Adipose tissue (tissue), 3 donors: ENCODE measurements around the gene GYS1. TPM values are rescaled to one million over a fixed set of nuclear protein-coding genes. Genes with fewer than 3 reads are reported as not detected.

ENCODE experiments used
- H3K27ac ChIP-seq: one replicate; pipeline ENCODE4 v1.5.1; 2013; ENCODE audit warnings: low read depth, low read length
- WGBS, 3 donors: extraction: QIAGEN DNeasy Blood & Tissue Kit; methylation state at CpG; one replicate each; pipeline ENCODE4 v1.1.7; 2013; 5-methylcytosine and 5-hydroxymethylcytosine counted together
- polyA plus RNA-seq, 3 donors: library from polyadenylated mRNA; stranded (reverse); fragments of 200-250 nt; gene quantifications; one replicate each; pipeline ENCODE4 v1.2.3, GENCODE V29; 2013
- donor health status: healthy with polysubstance abuse.
- donor health status: Bipolar disorder and iron deficiency.
- donor health status: healthy.

Gene GYS1
- polyA plus RNA-seq, 3 donors: 20.1 to 73.8 (median 31.2) TPM

DNA sequence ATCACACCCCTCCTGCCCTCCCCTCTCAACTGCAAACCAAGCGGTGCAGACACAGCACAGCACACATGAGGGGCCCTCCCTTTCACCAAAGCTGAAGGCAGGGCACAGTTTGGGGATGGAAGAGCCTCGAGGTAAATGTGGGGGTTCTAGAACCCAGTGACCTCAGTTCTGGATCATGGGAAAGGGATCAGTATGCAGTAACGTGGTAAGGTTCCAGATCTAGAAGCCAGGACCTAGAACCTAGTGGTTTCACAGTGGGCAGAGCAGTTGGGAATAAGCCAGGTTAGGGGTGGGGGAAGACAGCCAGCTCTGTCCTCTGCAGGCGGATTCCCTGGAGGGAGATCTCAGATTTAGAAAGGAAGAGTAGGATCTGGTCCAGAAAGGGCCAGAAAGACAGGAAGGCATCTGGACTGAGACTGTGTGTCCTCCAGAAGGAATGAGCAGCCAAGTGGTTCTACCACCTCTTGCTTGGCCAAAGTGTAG is 24.9 kb downstream of the GYS1 start:
- no peak overlapping the region for H3K27ac ChIP-seq

DNA sequence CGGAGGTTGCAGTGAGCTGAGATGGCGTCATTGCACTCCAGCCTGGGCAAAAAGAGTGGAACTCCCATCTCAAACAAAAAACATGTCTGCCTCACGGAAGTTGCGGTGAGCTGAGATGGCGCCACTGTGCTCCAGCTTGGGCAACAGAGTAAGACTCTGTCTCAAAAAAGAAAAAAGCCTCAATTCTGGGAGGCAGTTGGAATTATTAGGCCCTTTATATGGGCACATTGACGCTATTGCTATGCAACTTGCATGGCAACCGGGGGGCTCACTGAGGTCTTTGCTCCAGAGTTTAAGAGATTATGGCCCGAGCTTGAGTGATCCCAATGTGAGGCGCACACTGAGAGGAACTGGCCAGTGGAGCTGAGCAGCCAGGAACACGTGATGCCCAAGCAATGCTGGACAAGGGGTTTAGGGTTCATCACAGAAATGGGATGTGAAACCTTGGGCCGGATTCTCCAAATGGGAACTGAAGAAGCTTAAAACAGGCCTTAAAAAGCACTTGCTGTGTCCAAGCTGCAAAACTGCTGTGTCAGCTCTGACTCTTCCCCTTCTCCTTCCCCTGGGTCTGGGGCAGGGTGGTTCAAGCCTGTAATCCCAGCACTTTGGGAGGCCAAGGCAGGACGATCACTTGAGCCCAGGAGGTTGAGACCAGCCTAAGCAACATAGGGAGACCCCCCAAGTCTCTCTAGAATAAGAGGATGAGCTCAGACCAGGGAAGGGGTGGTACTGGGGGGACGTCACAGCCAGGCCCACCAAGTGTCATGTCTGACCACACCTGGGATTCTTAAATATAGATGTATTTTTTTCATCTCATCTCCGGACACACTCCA is 25.5 kb downstream of the GYS1 start:
- whole genome bisulfite sequencing, 3 donors: 67 to 88% (median 67%) methylated on average over 14 of the region's 14 CpGs
- H3K27ac ChIP-seq: no peak overlapping the region

More for the DNA sequence above, 24.9 kb downstream of the GYS1 start:
- WGBS, 3 donors: 54 to 64% (median 60%) methylated on average over 4 of the region's 4 CpGs

DNA sequence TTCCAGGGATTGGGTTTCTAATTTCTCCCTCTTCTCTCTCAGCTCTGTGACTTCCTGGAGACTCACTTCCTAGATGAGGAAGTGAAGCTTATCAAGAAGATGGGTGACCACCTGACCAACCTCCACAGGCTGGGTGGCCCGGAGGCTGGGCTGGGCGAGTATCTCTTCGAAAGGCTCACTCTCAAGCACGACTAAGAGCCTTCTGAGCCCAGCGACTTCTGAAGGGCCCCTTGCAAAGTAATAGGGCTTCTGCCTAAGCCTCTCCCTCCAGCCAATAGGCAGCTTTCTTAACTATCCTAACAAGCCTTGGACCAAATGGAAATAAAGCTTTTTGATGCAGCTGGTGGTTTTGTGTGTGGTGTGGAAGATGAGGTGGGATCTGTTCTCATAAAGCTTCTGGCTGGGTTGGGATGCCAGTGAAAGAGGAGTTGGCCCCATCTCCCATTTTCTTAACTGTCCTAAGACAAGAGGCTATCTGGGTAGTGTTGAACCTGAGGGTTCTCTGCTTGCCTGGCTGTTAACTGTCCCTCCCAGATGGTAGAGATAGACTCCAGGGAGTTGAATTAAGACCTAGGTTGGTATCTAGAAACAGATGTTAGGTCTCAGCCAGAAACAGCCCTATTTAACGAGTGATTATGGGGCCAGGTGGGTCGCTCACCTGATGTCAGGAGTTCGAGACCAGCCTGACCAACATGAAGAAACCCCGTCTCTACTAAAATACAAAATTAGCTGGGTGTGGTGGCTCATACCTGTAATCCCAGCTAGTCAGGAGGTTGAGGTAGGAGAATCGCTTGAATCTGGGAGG is 26.4 kb downstream of the GYS1 start:
- H3K27ac ChIP-seq: no peak overlapping the region
- WGBS, 3 donors: 78 to 89% (median 80%) methylated on average over 10 of the region's 10 CpGs

DNA sequence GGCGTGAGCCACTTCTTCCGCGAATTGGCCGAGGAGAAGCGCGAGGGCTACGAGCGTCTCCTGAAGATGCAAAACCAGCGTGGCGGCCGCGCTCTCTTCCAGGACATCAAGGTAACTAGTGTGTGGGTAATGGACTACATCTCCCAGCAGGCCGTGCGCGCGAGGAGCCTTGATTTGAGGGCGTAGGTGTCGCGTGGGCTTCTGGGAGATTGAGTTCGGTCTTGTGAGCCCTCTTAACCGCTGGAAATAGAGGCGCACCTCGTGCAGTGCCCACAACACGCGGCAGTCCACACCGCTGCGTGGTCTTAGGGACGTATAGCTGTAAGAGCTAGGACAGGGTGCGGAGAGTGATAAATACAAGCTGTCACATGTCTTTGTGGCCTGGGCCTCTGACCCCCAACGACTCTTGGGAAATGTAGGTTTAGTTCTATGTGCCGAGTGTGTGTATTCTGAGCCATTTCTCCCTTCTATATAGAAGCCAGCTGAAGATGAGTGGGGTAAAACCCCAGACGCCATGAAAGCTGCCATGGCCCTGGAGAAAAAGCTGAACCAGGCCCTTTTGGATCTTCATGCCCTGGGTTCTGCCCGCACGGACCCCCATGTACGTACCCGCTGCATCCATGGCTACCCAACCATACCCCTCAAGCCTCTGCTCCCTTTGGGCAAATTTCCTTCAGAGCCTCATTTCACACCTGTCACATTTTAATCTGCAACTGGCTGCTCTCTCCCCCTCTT is 27.1 kb downstream of the GYS1 start:
- H3K27ac ChIP-seq: no peak overlapping the region
- 9 to 11% (median 10%) methylated on average over 36 of the region's 36 CpGs for WGBS, 3 donors

DNA sequence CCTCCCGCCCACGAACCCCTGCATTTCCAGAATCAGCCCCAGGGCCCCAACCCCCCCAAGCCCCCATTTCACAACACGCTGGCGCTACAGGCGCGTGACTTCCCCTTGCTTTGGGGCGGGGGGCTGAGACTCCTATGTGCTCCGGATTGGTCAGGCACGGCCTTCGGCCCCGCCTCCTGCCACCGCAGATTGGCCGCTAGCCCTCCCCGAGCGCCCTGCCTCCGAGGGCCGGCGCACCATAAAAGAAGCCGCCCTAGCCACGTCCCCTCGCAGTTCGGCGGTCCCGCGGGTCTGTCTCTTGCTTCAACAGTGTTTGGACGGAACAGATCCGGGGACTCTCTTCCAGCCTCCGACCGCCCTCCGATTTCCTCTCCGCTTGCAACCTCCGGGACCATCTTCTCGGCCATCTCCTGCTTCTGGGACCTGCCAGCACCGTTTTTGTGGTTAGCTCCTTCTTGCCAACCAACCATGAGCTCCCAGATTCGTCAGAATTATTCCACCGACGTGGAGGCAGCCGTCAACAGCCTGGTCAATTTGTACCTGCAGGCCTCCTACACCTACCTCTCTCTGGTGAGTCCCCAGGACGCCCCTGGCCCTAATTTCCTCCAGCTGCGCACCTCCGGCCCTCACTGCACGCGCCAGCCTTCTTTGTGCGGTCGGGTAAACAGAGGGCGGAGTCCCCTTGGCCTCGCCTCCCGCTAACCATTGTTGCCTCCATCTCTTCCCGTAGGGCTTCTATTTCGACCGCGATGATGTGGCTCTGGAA is 27.9 kb downstream of the GYS1 start, which contains the start of gene FTL:
Gene FTL, plus strand, starts transcription at position 270 of the 766 bp plus-strand sequence. Its CDS starts 199 bp downstream, at position 469.
- H3K27ac ChIP-seq: peak within 1 kb of the TSS; percentile 51
- WGBS, 3 donors: 0 to 1% (median 0%) methylated on average over 50 to 52 of the region's 52 CpGs

DNA sequence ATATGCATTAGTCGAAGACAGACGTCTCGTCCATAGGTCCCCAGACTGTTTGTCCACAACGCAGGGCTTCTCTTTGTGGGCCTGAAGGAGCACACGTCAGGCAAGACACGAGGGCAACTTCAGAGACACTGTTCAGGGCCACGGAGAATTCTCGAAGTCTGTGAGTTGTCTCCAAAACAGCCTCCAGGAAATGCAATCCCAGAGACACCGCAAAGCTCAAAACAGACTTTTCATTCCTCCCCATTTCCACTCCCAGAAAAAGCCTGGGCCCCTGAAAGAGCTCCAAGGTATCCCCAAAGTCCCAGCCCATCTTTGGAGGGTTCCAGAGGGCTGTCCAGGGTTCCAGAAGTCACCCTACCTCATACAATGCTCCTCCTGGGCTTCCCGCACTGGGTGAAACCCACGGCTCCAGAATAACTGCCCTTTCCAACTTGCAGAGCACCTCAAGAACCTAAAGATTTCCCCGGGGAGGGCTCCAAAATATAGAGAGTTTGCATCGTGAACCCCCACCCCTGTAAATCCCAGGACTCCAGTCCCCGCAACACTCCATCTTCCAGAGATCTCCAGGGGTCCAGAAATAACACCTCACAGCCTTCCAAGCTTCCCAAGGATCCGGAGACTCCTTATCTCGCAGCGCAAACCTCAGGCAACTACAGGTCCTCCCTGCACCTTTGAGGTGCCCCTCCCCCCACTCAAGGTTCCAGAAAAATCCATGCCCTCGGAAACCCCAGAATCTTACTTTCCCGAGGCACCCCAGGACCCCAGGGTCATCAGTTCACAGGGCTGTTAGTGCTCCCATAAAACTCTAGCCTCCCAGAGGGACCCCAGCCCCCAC is 28.7 kb downstream of the GYS1 start:
- WGBS, 3 donors: 19 to 29% (median 20%) methylated on average over 19 of the region's 19 CpGs
- H3K27ac ChIP-seq: peak overlapping the region; percentile 13

DNA sequence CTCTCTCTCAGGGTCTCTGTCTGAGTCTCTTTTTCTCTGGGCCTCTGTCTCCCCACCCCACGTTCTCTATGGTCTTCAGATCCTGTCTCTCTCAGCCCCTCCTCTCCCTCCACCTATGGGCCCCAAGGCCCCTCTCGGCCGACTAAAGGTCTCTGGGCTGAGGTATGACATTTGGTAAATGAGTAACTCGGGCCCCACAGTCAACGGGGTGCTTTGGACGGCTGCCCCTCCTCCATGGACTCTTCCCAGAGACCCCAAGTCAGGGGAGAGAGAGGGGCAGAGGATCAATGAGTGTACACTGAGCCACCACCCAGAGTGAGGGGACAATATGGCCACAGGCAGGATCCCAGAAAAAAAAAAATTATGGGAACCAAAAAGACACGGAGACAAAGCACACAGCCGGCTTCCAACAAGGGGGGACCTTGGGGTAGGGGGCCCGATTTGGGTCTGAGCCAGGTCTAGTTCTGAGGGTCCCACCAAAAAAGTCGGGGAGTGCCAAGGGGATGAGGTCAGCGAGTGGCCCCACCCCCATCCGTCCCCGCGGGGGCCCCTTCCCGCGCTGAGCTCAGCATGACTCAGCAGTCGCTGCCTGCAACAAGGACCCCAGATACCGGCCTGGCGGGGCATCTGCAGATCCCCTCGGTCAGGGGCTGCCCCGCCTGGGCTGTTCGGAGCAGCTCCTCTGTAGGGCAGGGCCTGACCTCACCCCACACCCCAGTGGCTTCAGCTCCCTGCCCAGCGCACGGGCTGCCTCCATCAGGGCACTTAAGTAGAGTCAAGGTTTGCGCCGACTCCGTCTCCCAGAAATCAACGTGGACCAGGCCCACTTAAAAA is 29.5 kb downstream of the GYS1 start:
- peak overlapping the region; percentile 4 for H3K27ac ChIP-seq
- 10 to 13% (median 12%) methylated on average over 22 to 28 of the region's 28 CpGs for WGBS, 3 donors

DNA sequence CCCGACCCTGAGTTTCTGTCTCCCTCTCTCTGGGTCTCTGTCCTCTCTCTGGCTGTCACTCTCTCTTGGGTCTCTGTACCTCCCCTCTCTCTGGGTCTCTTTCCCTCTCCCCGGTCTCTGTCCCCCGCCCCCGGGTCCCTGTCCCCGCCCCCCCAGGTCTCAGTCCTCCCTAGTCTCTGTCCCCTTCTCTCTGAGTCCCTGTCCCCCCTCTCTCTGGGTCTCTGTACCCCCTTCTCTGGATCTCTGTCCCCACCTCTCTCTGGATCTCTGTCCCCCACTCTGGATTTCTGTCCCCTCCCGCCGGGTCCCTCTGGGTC is 30.3 kb downstream of the GYS1 start:
- H3K27ac ChIP-seq: peak overlapping the region; percentile 48
- 38 to 54% (median 45%) methylated on average over 4 to 7 of the region's 7 CpGs for WGBS, 3 donors

DNA sequence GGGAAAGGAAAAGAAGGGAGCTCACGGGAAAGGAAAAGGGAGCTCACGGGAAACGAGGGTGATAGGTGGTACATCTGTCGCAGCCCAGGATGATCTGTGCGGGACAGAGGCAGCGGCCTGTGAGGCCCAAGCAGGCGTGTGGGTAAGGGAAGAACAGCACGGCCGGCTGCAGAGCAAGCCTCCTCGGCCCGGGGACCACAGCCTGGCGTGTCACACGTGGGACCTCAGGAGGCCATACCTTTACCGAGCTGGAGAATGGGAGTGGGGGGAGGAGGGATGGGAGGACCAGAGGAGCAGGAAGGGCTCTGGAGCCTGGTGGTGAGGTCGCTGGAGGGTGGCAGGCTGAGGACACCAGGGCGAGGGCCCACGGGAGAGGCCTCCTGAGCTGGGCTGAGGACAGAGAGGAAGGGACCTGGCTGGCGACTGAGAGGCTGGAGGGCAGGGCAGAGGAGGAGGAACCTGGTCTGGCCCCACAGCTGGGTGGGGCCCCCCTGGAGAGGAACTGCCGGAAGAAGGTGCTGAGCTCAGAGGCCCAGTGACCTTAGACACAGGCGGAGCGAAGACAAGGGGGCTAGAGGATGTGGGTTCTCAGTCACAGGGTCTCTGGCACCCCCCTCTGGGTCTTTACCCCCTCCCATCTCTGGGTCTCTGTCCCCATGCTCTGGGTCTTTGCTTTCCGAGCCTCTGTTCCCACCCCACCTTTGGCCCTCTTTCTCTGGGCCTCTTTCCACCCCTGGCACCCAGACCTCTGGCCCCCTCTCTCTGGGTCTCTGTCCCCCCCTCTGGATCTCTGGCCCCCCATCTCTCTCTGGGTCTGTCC is 30.9 kb downstream of the GYS1 start:
- peak overlapping the region; percentile 48 for H3K27ac ChIP-seq
- WGBS, 3 donors: 44 to 49% (median 49%) methylated on average over 22 of the region's 22 CpGs

DNA sequence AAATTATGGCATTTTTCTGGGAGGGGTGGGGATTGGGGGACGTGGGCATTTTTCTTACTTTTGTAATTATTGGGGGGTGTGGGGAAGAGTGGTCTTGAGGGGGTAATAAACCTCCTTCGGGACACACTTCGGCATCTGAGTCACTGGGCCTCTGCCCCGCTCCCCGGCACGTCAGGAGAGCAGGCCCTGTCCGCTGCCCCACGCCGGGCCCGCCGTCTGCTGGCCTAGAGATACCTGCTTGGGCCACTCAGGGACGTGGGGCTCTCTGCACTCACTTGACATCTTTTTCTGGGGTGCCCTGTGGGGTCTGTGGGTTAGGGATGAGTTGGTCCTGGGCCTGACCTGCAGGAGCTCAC is 31.5 kb downstream of the GYS1 start:
- WGBS, 3 donors: 83 to 89% (median 85%) methylated on average over 12 of the region's 12 CpGs
- H3K27ac ChIP-seq: no peak overlapping the region

DNA sequence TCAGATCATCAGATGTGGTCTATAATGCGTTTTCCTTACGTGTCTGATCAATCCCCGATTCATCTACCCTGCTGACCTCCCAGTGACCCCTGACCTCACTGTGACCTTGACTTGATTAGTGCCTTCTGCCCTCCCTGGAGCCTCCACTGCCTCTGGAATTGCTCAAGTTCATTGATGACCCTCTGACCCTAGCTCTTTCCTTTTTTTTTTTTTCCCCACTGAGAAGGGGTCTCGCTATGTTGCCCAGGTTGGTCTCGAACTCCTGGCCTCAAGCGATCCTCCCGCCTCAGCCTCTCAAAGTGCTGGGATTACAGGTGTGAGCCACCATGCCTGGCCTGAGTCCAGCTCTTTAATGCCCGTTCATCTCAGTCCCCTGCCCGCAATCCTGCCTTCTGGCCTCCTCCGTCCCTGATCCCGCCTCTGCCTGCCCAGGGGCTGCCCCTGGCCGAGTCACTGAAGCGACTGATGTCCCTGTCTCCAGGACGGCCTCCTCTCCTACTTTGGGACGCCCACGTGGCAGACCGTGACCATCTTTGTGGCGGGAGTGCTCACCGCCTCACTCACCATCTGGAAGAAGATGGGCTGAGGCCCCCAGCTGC is 32.0 kb downstream of the GYS1 start:
- 85 to 89% (median 88%) methylated on average over 17 to 19 of the region's 19 CpGs for WGBS, 3 donors
- H3K27ac ChIP-seq: no peak overlapping the region

DNA sequence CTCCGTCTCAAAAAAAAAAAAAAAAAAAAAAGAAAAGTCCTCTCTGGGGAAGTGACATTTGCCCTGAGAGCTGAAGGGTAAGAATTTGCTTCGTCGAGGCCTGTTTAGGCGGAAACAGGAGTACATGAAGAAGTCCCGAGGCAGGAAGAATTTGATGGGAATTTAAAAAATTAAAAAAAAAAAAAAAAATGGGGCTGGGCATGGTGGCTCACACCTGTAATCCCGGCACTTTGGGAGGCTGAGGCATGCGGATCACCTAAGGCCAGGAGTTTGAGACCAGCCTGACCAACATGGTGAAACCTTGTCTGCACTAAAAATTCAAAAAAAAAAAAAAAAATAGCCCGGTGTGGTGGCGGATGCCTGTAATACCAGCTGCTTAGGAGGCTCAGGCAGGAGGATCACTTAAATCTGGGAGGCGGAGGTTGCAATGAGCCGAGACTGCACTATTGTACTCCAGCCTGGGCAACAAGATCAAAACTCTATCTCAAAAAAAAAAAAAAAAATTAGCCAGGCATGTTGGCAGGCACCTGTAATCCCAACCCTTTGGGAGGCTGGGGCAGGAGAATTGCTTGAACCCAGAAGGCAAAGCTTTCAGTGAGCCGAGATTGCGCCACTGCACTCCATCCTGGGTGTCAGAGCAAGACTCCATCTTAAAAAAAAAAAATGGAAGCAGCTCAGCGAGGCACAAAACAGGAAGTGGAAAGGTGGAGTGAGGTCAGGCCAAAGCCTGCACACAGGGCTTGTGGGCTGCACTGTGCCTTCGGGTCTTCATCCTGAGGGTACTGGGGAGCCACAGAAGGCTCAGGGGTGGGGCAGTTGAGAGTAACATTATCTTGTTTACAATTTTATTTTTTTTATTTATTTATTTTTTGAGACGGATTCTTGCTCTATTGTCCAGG is 33.5 kb downstream of the GYS1 start:
- H3K27ac ChIP-seq: no peak overlapping the region
- WGBS, 3 donors: 71 to 86% (median 78%) methylated on average over 16 of the region's 16 CpGs

DNA sequence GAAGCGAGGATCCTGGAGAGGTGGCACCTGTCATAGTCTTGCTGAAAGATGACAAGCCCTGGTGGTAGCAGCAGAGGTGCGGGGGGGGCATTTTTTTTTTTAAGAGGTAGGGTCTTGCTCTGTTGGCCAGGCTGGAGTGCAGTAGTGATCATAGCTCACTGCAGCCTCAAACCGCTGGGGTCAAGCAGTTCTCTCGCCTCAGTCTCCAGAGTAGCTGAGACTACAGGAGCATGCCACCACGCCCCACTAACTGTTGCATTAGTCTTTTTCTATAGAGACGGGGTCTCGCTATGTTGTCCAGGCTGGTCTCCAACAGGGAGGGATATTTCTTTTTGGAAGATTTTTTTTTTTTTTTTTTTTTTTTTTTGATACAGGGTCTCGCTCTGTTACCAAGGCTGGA is 35.1 kb downstream of the GYS1 start:
- no peak overlapping the region for H3K27ac ChIP-seq
- 95 to 97% (median 97%) methylated on average over 8 of the region's 8 CpGs for WGBS, 3 donors

DNA sequence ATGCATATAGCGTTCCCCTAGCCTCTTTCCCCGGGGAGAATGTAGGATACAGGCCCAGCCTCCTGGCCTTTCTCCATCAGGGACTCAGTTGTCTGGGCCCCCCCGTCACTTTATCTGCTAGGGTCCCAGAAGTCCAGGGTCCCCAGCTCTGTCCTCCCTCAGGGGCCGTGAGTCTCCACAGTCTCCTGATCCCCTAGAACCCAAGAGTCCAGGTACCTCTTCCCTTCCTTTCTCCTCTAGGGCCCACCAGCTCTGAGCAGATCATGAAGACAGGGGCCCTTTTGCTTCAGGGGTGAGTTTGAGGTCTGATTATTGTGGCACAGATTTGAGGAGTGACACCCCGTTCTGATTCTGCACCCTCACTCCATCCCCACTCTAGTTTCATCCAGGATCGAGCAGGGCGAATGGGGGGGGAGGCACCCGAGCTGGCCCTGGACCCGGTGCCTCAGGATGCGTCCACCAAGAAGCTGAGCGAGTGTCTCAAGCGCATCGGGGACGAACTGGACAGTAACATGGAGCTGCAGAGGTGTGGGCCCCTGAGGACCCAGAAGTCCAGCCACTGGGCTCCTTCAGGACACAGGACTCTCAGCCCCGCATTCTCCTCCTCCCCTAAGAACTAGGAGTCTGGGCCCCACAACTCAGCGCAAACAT is 37.7 kb downstream of the GYS1 start:
- H3K27ac ChIP-seq: no peak overlapping the region
- WGBS, 3 donors: 60 to 61% (median 61%) methylated on average over 16 of the region's 16 CpGs
